Effector memory CD8-positive, alpha-beta T cell (primary cell): ENCODE measurements around the gene TNK2.
A peak's percentile ranks its signal among the peaks of the same experiment; 100 is the strongest.
"Not testable (repeated sequence)": the region's sequence is repeated elsewhere in the genome, so short reads cannot be mapped to it uniquely, and the experiment has no call there.

ENCODE experiments used
- ATAC-seq: fragments of 150-1000 bp; cut with Tn5 transposase; replicated peaks from 2 replicates; pipeline ENCODE4 v1.10.0; 2021; ENCODE audit warnings: mild to moderate bottlenecking, moderate library complexity
- DNase-seq, 3 experiments: peaks; one replicate each; pipeline ENCODE4 v3.0.0; 2021
- H3K27ac Mint-ChIP-seq, 2 donors: one replicate each; pipeline ENCODE4 v1.8.0; 2022; ENCODE audit warnings: mild to moderate bottlenecking in 2 of 2, mixed read lengths in 2 of 2, moderate library complexity in 2 of 2
- H3K27me3 Mint-ChIP-seq, 2 donors: one replicate each; pipeline ENCODE4 v1.8.0; 2022; ENCODE audit warnings: mixed read lengths in 2 of 2
- H3K36me3 Mint-ChIP-seq: one replicate; pipeline ENCODE4 v1.8.0; 2022; ENCODE audit warnings: mild to moderate bottlenecking, moderate library complexity, mixed read lengths; ENCODE audit not compliant: insufficient read depth
- H3K4me1 Mint-ChIP-seq, 2 donors: one replicate each; pipeline ENCODE4 v1.8.0; 2022; ENCODE audit warnings: low read depth in 2 of 2, mixed read lengths in 2 of 2
- H3K4me3 Mint-ChIP-seq, 2 donors: one replicate each; pipeline ENCODE4 v1.8.0; 2022; ENCODE audit warnings: mild to moderate bottlenecking in 2 of 2, mixed read lengths in 2 of 2, moderate library complexity in 2 of 2
- H3K9me3 Mint-ChIP-seq, 2 donors: one replicate each; pipeline ENCODE4 v1.8.0; 2022; ENCODE audit warnings: mixed read lengths in 2 of 2

Gene TNK2

DNA sequence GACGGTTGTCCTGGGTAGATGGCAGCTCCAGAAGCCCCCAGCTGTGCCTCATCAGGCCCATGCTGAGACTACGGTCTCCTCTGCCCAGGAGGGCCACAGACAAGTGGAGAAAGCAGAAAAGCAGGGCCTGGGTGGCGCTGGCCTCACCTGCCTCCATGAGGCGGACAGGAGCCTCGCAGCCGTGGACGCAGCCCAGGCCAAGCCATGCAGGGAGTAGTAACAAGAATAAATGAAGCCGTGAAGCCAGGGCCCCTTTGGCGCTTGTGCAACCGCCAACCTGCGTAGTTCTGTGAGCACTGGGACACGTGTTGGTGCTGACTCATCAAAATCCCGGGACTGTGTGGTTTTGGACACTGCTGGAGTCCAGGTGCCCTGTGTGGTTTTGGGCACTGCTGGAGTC is 84.4 kb downstream of the TNK2 start:
- no peaks in the 10 kb centered on the region for H3K36me3 Mint-ChIP-seq
- ATAC-seq (no peak), DNase-seq (no peak)
- no peak overlapping the region for H3K27ac Mint-ChIP-seq
- no peak overlapping the region for H3K4me3 Mint-ChIP-seq
- H3K27me3 Mint-ChIP-seq, result peaks cover 20 to 39% of the 10 kb centered on the region in 2 donors
- no peaks in the 10 kb centered on the region for H3K9me3 Mint-ChIP-seq
- no peaks in the 10 kb centered on the region for H3K4me1 Mint-ChIP-seq

DNA sequence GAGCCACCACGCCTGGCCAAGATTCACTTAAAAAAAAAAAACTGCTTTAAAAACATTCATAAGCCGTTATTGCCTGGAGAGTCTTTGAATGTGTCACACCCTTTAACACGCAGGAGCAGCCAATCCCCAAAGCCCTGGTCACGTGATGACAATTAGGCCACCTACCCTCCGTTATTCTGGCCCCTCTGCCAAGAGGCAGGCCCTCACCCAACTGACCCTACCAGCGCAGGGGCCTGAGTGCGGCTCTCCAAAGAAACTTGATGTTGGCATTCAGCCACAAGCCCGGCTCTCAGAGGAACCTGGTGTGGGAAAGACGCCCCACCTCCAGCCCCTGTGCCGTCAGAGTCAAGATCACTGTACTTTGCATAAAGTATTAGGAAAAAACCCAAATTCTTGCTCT is 85.1 kb downstream of the TNK2 start:
- Mint-ChIP-seq H3K36me3 (no peaks in the 10 kb centered on the region), H3K27me3 (peaks cover 20 to 39% of the 10 kb centered on the region in 2 donors), H3K4me1 (no peaks in the 10 kb centered on the region), H3K27ac (no peak overlapping the region), H3K4me3 (no peak overlapping the region), H3K9me3 (no peaks in the 10 kb centered on the region)
- ATAC-seq (no peak), DNase-seq (no peak)

DNA sequence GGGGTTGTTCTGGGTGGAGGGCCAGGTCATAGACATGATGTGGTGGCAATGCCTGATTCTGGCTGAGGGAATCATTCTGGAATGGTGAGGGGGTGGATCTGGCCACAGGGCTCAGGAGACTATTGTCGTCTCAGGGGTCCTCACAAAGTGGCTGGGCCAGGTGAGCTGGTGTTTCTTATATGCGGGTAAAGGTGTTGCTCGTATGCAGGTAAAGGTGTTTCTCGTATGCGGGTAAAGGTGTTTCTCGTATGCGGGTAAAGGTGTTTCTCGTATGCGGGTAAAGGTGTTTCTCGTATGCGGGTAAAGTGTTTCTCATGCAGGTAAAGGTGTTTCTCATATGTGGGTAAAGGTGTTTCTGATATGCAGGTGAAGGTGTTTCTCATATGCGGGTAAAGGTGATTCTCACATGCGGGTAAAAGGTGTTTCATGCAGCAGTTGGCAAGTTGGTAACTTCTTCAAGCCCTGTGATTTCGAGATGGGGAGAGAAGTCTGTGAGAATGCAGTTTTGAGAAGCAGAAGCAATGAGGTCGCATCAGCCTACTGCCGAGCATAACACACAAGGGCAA is 86.1 kb downstream of the TNK2 start:
- H3K9me3 Mint-ChIP-seq, result no peaks in the 10 kb centered on the region
- no peak overlapping the region for H3K4me3 Mint-ChIP-seq
- H3K4me1 Mint-ChIP-seq, result peaks cover 0 to 5% of the 10 kb centered on the region in 2 donors
- peaks cover 20 to 39% of the 10 kb centered on the region in 2 donors for H3K27me3 Mint-ChIP-seq
- ATAC-seq (no peak), DNase-seq (no peak)
- no peak overlapping the region for H3K27ac Mint-ChIP-seq
- H3K36me3 Mint-ChIP-seq, result no peaks in the 10 kb centered on the region

DNA sequence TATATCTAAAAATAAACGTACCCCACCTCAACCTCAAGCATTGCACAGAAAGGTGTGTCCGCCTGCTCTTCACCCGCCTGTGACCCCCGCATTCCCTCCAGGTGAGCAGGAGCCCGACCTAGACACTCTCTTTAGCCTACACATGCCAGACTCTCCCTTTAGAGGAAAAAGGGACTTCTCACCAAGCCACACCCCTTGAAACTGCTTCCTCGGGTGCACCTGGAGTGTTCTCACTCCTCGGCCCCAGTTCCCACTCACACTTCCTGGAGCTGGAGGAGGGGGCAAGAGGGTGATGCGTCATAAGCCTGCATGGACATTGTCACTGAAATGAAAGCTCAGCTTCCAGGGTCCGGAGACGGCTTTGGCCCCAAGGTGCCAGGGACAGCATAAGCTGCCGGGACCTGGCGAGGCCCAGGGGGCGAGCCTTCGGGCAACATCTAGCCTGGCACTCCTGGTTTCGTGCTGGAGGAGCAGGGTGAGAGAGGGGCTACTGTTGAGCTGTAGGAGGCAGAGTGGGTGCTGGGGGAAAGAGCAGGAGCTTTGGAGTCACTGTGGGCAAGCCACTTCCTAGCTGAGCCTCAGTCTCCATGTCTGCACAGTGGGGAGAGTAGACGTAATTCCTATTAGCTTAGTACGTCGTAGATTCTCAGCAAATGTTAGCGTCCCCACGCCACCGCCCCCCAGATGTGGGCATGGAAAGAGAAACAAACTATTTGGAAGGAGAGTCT is 86.8 kb downstream of the TNK2 start:
- no peak for DNase-seq
- H3K9me3 Mint-ChIP-seq, result no peaks in the 10 kb centered on the region
- no peak overlapping the region for H3K4me3 Mint-ChIP-seq
- no peaks in the 10 kb centered on the region for H3K36me3 Mint-ChIP-seq
- ATAC-seq, result no peak
- peaks cover 0 to 6% of the 10 kb centered on the region in 2 donors for H3K4me1 Mint-ChIP-seq
- H3K27ac Mint-ChIP-seq, result no peak overlapping the region
- H3K27me3 Mint-ChIP-seq, result peaks cover 20 to 39% of the 10 kb centered on the region in 2 donors

DNA sequence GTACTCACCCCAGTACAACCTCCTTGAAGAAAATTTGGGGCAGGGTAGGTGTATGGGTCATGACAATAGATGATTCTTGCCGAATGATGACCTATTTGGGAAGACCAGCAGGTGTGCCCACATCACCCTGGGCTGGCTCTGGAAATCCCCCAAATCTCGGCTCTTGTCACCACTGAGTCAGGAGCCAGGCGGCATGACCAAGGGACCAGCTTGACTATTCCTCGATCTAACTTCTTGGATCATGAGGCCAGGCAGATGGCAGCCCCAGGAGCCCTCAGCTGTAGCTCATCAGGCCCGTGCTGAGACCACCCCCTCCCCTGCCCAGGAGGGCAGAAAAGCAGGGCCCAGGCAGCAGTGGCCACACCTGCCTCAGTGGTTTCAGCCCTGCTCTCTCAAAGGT is 87.5 kb downstream of the TNK2 start:
- no peak for ATAC-seq
- Mint-ChIP-seq H3K9me3 (no peaks in the 10 kb centered on the region), H3K4me1 (peaks cover 0 to 6% of the 10 kb centered on the region in 2 donors)

DNA sequence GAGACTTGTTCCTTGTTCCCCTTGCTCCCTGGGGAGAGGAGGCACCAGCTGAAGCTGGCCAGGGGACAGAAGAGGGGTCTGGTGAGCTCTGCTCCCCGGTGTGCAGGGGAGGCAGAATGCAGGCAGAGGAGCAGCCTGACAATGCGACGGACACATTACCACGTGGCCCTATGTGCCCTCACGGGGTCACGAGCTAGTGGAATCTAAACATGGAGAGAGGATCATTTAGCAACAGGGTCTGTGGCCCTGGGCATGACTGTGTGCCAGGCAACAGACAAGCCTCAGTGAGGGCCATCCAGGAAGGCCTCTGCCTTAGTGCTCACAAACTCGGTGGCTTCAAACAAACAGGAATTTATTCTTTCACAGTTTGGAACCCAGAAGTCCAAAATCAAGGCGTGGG is 88.2 kb downstream of the TNK2 start:
- H3K27ac Mint-ChIP-seq, result no peak overlapping the region
- no peak overlapping the region for H3K4me3 Mint-ChIP-seq
- no peak for ATAC-seq

More for the DNA sequence above, 87.5 kb downstream of the TNK2 start:
- H3K27ac Mint-ChIP-seq, result no peak overlapping the region
- DNase-seq, result no peak
- H3K36me3 Mint-ChIP-seq, result no peaks in the 10 kb centered on the region
- no peak overlapping the region for H3K4me3 Mint-ChIP-seq
- peaks cover 20 to 39% of the 10 kb centered on the region in 2 donors for H3K27me3 Mint-ChIP-seq

DNA sequence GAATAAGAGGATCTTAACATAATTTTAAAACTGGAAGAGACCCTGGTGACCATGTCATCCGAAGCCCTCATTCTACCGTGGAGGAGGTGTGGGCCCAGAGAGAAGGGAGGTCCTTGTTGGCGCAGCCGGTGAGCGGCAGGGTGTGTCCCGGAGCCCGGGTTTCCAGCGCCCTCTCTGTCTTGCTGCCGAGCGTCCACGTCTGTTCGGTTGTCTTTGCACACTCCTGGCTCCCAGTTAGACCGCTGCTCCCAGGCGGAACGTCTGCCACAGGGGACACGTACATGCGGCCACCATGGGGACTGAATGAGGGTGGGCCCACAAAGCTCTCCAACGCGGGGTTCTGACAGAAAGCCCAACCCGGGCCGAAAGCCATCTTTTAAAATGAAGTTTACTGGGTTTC is 90.0 kb downstream of the TNK2 start:
- Mint-ChIP-seq H3K4me3 (no peak overlapping the region), H3K27me3 (peaks cover 12 to 22% of the 10 kb centered on the region in 2 donors), H3K27ac (peak overlapping the region in 1 of 2 donors; percentile 47), H3K36me3 (no peaks in the 10 kb centered on the region), H3K4me1 (peaks cover 0 to 6% of the 10 kb centered on the region in 2 donors), H3K9me3 (no peaks in the 10 kb centered on the region)
- ATAC-seq, result no peak
- DNase-seq, result no peak

More for the DNA sequence above, 88.2 kb downstream of the TNK2 start:
- Mint-ChIP-seq H3K36me3 (no peaks in the 10 kb centered on the region), H3K4me1 (peaks cover 0 to 6% of the 10 kb centered on the region in 2 donors), H3K27me3 (peaks cover 20 to 32% of the 10 kb centered on the region in 2 donors), H3K9me3 (no peaks in the 10 kb centered on the region)
- no peak for DNase-seq

DNA sequence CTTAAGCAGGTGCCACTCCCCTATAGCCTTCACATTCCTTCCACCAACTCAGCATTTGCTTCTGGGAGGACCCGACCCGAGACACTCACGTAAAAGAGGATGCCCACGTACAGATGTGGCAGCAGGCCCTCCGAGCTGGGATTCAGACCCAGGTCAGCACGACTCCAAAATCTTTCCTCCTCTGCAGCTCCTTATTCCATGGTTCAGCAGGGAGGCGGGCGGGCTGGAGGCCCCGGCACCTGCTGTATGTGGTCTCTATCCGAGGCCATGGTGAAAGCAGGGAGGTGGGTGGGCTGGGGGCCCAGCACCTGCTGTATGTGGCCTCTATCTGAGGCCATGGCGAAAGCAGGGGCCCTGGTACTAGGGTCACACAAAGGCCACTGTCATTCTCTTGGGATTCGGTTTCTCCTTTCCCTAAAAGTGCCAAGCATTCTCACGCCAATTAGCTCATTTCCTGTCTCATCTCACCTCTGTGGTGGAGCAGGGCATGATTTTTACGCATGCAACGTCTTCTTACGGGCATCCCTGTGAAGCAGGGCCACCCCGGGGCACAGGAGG is 90.7 kb downstream of the TNK2 start:
- no peak overlapping the region for H3K4me3 Mint-ChIP-seq
- H3K9me3 Mint-ChIP-seq, result no peaks in the 10 kb centered on the region
- DNase-seq, result no peak
- peaks cover 11 to 22% of the 10 kb centered on the region in 2 donors for H3K27me3 Mint-ChIP-seq
- peaks cover 0 to 6% of the 10 kb centered on the region in 2 donors for H3K4me1 Mint-ChIP-seq
- H3K36me3 Mint-ChIP-seq, result no peaks in the 10 kb centered on the region
- no peak for ATAC-seq
- peak overlapping the region; percentile 47 to 67 for H3K27ac Mint-ChIP-seq

DNA sequence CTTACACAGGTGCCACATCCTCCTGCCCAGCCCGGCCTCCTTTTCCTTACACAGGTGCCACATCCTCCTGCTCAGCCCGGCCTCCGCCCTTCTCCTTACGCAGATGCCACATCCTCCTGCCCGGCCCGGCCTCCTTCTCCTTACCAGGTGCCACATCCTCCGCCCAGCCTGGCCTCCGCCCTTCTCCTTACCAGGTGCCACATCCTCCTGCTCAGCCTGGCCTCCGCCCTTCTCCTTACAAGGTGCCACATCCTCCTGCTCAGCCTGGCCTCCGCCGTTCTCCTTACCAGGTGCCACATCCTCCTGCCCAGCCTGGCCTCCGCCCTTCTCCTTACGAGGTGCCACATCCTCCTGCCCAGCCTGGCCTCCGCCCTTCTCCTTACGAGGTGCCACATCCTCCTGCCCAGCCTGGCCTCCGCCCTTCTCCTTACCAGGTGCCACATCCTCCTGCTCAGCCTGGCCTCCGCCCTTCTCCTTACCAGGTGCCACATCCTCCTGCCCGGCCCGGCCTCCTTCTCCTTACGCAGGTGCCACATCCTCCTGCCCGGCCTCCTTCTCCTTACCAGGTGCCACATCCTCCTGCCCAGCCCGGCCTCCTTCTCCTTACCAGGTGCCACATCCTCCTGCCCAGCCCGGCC is 92.0 kb downstream of the TNK2 start:
- Mint-ChIP-seq H3K27ac (peak overlapping the region; percentile 47 to 67), H3K27me3 (peaks cover 4 to 22% of the 10 kb centered on the region in 2 donors)
- H3K4me3 Mint-ChIP-seq, H3K4me1 Mint-ChIP-seq, ATAC-seq, H3K9me3 Mint-ChIP-seq, DNase-seq, H3K36me3 Mint-ChIP-seq: not testable (repeated sequence)

DNA sequence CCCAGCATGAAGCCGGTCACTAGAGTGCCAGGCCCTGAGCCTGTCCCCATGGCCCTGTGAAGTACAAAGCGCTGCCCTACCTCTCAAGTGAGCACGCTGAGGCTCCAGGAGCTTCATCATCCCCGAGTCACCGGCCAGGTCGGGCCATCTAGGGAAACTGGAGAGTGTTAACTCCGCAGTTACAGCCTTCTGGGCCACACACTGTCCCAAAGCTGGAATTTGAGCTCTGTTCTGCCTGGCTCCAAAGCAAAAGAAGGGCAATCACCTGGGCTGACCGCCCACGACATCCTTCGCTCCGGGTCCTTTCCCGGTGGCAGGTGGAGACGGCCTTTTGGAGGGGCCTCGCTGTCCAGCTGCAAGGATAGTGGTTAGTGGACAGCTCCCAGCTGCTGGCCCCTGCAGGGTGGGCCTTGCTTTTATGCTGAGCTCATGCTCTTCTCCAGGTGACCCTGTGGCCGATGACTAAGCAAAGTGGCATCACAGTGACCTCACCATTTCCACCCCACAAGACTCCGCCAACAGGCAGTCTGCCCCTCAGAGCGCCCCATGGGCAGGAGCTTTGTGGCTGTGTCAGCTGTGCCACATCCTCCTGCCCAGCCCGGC is 93.1 kb downstream of the TNK2 start:
- Mint-ChIP-seq H3K27me3 (peaks cover 13 to 27% of the 10 kb centered on the region in 2 donors), H3K4me1 (peaks cover 0 to 6% of the 10 kb centered on the region in 2 donors), H3K9me3 (no peaks in the 10 kb centered on the region), H3K27ac (peak overlapping the region in 1 of 2 donors; percentile 52), H3K36me3 (no peaks in the 10 kb centered on the region), H3K4me3 (no peak overlapping the region)
- DNase-seq (peak in 2 of 3 experiments; percentile 7 to 13), ATAC-seq (peak; percentile 68)

DNA sequence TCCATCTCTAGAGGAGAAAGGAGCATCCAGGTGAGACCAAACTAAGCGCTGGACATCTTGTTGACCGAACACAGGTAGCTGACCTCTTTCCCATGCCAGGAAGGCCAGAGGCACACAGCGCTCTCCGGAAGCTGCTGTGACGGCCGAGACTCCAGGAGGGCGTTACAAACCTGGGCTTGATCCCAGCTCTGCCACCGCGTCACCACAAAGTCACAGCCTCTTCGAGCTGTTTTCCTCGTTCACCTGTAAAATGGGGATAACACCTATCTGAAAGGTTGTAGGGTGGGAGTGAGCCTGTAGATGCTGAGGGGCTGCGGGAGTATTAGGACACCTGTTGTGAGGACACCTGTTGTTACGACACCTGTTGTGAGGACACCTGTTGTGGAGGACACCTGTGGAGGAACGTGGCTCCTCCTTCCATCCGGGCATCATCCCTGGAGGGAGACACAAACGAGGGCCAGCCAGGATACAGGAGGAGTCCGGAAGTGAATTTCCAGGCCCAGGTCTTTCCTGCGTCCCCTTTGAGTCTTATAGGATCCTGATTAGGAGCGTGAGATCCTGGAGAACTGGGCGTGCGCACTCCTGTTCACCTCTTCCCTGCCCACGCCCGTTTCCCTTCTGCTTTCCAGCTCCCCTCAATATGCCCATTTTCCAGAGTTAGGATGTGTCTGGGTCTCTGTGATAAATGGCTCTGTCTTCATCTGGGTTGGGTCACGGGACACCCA is 94.3 kb downstream of the TNK2 start:
- Mint-ChIP-seq H3K4me3 (no peak overlapping the region), H3K36me3 (no peaks in the 10 kb centered on the region), H3K27me3 (peaks cover 13 to 27% of the 10 kb centered on the region in 2 donors), H3K27ac (no peak overlapping the region), H3K4me1 (peaks cover 0 to 6% of the 10 kb centered on the region in 2 donors), H3K9me3 (no peaks in the 10 kb centered on the region)
- ATAC-seq (no peak), DNase-seq (no peak)
